ENCODE measurements around the gene AP4S1. TPM values are rescaled to one million over a fixed set of nuclear protein-coding genes. Genes with fewer than 3 reads are reported as not detected.

Gene AP4S1
- total RNA-seq, 1 donor from 2014 or later = 6.7 TPM

DNA sequence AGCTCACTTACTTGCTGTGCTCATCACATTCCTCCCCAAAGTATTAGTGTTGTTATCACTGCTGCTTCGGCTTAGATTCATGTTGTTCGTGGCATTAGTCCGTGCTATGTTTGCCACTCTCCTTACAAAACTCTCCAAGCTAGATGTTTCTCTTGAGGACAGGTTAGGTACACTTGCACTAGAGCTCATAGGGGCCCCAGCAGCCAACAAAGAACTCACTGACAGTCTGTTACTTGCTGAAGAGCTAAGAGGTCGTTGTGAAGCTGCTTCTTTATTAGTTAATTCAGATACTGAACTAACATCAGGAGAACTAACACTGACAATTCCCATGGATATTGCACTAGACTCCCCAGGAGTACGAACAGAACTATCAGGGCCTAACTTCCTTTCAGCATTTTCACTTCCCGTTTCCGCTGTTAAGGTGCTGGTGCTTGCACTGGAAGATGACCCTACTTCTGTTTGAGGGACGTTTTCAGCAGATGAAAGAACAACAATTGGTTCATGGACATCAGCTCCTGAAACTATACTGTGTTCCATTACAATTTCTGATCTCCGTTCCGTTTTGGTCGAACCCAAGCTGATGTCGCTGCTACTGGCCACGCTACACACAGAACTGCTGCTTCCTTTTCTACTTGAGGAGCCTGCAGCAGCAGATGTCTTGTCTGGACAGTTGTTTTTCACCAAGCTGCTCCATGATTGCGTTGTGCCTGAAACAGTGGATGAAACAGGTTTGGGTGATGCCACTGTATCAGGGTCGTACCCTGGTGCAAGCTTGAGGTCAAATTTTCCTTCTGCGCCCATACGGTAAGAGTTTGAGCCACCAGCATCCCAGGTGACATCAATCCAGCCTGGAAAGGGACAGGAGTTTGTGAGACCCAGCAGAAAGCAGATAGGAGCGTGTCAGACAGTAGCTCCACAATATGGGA is 103.4 kb downstream of the AP4S1 start:
- no peak for DNase-seq (ENCODE audit: low read depth)

DNA sequence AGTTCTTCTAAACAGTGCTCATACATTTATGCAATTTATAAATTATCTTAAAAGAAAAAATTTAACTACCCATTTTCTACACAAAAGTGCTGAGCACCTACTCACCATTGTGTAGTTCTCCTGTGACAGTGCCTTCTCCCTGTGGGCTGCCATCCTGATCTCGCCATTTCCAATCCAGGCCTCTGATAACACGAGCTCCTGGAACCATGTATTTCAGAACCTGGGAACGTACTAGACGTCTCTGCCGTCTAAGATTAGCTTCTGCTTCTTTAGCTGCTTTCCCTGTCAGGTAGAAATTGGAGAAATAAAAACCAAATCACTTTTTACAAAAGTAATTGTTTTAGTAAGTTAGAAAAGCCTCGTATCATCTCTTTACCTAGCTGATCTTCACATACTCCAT is 107.7 kb downstream of the AP4S1 start:
- DNase-seq (ENCODE audit: low read depth) = no peak

DNA sequence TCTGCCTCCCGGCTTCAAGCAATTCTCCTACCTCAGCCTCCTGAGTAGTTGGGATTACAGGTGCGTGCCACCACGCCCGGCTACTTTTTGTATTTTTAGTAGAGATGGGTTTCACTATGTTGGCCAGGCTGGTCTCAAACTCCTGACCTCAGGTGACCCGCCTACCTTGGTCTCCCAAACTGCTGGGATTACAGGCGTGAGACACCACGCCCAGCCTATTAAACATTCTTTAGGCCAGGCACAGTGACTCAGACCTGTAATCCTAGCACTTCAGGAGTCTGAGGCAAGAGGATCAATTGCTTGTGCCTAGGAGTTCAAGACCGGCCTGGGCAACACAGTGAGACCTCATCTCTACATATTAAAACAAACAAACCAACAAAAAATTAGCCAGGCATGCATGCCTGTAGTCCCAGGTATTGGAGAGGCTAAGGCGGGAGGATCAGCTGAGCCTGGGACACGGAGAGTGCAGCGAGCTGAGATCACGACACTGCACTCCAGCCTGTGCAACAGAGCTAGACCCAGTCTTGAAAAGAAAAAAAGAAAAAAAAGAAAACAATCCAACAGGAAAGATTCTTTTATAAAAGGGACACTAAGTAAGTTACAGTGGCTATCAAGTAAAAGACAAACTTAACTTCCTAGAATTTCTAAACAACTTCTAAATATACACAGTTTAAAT is 111.9 kb downstream of the AP4S1 start:
- no peak for DNase-seq (ENCODE audit: low read depth)

DNA sequence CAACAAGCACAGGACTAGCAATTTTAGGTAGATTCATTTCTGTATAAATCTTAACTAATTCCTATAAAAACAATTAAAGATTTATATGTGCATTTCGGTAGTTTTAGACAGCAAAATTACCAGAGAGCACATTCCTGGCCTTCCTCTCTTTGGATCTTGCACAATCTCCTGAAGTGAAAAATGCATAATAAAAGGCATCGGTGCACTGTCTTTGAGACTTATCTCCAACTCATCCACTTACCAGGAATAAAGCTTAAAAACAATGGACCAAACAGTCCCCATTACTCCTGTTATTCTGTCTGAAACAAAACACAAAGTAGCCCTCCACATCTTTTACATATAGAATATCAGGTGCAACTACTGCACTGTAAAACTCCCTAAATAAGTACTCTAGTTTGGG is 112.9 kb downstream of the AP4S1 start:
- no peak for DNase-seq (ENCODE audit: low read depth)

DNA sequence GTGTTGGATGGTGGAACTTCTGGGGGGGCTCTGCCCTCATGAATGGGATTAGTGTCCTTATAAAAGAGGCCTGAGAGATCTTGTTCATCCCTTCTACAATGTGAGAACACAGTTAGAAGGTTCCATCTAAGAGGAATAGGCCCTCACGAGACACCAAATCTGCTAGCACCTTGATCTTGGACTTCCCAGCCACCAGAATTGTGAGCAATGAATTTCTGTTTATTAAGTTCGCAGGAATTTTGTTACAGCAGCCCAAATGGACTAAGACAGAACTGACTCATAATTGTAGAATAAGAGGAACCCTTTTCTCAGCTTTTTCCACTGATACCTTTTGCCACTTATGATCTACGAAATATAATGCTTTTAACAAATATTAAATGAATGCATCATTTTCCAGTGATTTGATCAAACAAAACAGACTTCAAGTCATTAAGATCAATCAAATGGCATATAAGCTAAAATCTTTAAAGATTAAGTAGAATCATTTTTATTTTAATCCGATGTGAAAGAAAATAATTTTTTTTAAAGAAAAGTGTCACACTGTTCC is 113.9 kb downstream of the AP4S1 start:
- DNase-seq (ENCODE audit: low read depth) = no peak

DNA sequence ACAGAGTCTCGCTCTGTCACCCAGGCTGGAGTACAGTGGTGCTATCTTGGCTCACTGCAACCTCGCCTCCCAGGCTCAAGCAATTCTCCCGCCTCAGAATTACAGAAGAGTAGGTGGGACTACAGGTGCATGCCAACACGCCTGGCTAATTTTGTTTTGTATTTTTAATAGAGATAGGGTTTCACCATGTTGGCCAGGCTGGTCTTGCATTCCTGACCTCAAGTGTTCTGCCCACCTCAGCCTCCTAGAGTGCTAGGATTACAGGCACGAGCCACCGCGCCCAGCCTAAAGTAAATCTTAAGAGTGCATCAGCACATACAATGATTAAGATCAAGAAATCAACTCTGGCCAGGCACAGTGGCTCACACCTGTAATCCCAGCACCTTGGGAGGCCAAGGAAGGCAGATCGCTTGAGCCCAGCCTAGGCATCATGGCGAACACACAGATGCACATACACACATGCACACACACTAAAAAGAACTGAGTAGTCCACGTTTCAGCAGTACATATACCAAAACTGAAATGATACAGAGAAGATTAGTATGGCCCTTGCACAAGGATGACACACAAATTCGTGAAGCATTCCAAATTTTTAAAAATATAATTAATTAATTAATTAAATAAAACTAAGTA is 117.1 kb downstream of the AP4S1 start:
- DNase-seq (ENCODE audit: low read depth) = no peak

MicroRNA genes within 50 kb of the gene (microRNA counts, 767-probe panel; counts per million panel counts)
- microRNA hsa-miR-624-3p = not detected

Small RNA genes lying within 50 kb of the gene (microRNA-seq; reads per million reads assigned to microRNA genes)
- gene MIR624 = 6.0 reads per million, percentile 25 among the genes with 10 or more reads in this experiment

Other genes with a start within 250 kb of the AP4S1 start
- gene COCH, start 151.1 kb upstream of the AP4S1 start, total RNA-seq = 0.27 and 0.31 TPM in 2 replicates
- gene STRN3, start 730 bp downstream of the AP4S1 start, total RNA-seq = 85.8 and 91.1 TPM in 2 replicates
- 182 and 221 TPM in 2 replicates for gene HECTD1, start 182.1 kb downstream of the AP4S1 start, total RNA-seq

All from myocyte (in vitro differentiated cells).